GM19351 (cell line): ENCODE results near the gene TRAM2.
A peak's percentile ranks its signal among the peaks of the same experiment; 100 is the strongest.

Experiments
- ATAC-seq: cut with Tn5 transposase; IDR thresholded peaks from one replicate; pipeline ENCODE4 v1.9.1; 2021; ENCODE audit warnings: mild to moderate bottlenecking, moderate library complexity; ENCODE audit not compliant: unreplicated experiment

TRAM2 gene

GRCh38 chr6:52595000-52595795 lies 18.3 kb upstream of the TRAM2 start:
- peak; percentile 55 for ATAC-seq

- ATAC-seq, result no peak
Observed at GRCh38 chr6:52594221-52594620, 17.4 kb upstream of the TRAM2 start.

DNA sequence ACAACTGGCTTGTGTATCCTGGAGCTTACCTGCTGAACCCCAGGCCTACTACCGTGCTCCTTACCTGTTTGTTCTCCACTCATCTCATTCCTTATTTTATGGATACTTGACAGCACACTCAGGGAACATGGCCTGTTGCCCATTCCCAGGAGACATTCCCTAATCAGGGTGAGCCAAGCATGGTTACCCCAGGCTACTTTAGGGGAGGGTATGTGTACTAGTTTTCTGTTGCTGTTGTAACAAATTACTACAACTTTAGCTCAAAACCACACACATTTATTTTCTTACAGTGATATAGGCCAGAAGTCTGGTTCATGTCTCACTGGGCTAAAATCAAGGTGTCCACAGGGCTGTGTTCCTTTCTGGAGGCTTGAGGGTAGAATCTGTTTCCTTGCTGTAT lies 15.0 kb upstream of the TRAM2 start:
- ATAC-seq, result no peak

GRCh38 chr6:52590152-52590891 lies 13.5 kb upstream of the TRAM2 start:
- no peak for ATAC-seq

- no peak for ATAC-seq
Observed at GRCh38 chr6:52588710-52589091, 11.8 kb upstream of the TRAM2 start.

DNA sequence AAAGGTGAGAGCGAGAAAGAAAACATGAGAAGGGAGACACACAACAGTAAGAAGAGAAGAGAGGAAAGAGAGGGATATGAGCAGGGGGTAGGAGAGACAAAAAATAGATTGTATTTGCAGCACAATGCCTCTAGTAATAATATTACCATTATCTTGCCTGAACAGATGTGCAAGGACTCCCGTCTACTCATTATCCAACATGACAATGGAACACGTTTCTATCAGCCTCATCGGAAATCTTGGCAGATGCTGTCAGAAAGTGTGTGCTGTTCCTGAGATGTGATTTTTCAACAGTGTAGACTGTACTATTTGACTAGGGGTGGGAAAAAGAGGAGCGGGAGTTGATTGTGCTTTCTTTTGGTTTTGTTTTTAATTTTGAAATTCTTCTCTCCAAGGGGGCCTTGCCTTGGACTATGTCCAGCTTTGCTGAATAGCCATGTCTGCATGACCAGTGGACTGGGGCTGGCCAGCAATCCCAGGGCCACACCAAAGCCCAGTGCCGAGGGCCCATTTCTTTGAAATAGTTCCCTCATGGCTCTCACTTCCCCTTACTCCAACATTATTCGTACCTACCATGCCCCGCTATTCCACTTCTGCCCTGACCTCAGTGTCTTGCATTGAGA lies 11.3 kb upstream of the TRAM2 start:
- no peak for ATAC-seq

- no peak for ATAC-seq
Observed at GRCh38 chr6:52587001-52587400, 10.1 kb upstream of the TRAM2 start.

DNA sequence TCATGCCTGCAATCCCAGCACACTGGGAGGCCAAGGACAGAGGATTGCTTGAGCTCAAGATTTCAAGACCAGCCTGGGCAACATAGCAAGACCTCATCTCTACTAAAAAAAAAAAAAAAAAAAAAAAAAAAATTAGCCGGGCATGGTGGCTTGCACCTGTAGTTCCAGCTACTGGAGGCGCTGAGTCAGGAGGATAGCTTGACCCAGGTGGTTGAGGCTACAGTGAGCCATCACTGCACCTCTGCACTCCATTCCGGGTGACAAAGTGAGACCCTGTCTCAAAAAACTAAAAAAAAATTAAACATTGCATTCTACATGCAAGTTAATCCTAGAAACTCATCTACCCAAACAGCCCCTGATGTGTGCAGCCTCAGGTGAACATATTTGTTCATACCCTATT lies 7.3 kb upstream of the TRAM2 start:
- ATAC-seq, result no peak

GRCh38 chr6:52582996-52583395 lies 6.1 kb upstream of the TRAM2 start:
- no peak for ATAC-seq

DNA sequence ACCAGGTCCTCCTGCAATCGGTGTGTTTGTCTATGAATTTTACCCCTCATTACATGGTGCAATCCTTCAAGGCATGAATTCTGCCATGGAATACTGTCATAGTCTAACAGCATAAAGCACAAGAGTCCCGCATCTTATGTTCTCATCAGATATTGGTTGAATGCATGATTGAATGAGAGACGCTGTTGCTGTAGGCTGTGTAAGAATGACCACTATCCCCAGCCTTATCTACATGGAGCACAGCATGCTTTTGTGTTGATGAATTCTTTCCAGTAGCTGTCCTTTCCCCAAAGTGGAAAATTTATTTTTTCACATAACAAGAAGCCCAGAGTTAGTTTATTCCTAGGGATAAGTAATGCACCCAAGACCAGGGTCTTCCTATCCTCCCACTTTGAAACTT lies 5.6 kb upstream of the TRAM2 start:
- no peak for ATAC-seq

GRCh38 chr6:52580905-52581304 lies 4.0 kb upstream of the TRAM2 start:
- no peak for ATAC-seq

GRCh38 chr6:52579006-52579660 lies 2.3 kb upstream of the TRAM2 start:
- ATAC-seq, result no peak

GRCh38 chr6:52577778-52578463 lies 1.1 kb upstream of the TRAM2 start:
- no peak for ATAC-seq

DNA sequence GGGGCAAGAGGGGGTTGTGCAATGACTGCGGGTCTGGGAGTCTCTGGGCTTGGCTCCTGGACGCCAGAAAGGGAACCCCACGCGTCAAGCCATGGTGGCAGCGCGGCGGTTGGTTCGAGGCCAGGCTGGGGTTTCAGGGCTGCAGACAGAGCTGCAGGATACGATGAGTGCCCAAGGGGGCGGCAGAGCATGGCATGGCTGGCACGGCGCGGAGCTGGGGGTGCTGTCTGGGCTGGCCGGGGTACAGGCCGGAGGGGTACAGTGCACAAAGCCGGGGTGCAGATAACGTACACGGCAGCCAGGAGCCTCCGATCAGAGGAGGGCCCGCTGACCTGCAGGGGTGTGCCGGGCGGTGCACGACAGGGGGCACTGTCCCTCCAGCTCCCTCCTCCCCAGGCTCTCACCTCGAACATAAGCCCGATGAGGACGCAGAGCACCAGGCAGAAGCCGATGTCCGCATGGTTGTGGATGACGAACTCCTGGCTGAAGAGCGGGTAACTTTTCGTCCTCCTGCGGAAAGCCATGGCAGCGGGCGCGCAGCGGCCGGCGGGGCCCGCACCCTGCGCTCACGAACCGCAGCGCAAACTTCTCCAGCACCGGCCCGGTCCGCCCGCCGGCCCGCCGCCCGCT lies 353 bp downstream of the TRAM2 start:
- peak; percentile 66 for ATAC-seq

DNA sequence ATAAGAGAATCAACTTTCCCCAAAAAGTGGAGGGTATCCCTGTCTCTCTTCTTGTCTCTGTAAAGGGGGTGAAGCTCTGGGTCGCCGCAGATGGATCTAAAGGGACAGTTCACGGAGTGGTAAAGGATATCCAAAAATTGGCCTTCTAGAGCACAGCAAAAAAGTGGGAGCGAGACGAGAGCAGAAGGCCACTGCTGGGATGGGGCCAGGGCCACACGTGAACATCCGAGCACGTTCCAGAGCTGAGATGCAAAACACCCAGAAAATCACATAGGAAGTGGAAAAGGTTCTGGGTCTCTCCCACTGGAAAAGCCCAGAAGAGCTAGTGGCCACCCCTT lies 837 bp downstream of the TRAM2 start:
- no peak for ATAC-seq

- no peak for ATAC-seq
Observed at GRCh38 chr6:52575502-52575892, 1.4 kb downstream of the TRAM2 start.

- peak; percentile 56 for ATAC-seq
Observed at GRCh38 chr6:52574709-52575501, 2.0 kb downstream of the TRAM2 start.

- ATAC-seq, result no peak
Observed at GRCh38 chr6:52573295-52573694, 3.6 kb downstream of the TRAM2 start.

- no peak for ATAC-seq
Observed at GRCh38 chr6:52572536-52572935, 4.3 kb downstream of the TRAM2 start.
